IMR-90 (cell line): ENCODE data around the gene HUWE1. TPM values are rescaled to one million over a fixed set of nuclear protein-coding genes. Genes with fewer than 3 reads are reported as not detected.

Source experiments
- ATAC-seq: fragments of 200-7000 bp; cut with Tn5 transposase; 2 replicates; pipeline ENCODE4 v1.9.1; 2020; ENCODE audit warnings: low read depth, mild to moderate bottlenecking, moderate library complexity
- BruUV-seq: library from RNA; stranded (reverse); fragments of 400-500 nt; replicated peaks from 2 replicates; lab custom pipeline; 2021; lab: Mats Ljungman, UMichigan
- CTCF ChIA-PET: fragments of 300-600 bp; formaldehyde crosslinking; extraction: SDS; loops from one replicate; lab custom pipeline; 2021; ENCODE audit warnings: antibody characterized with exemption; lab: Yijun Ruan, JAX
- POLR2A ChIA-PET: fragments of 300-600 bp; sonication (Branson Sonifier 250); formaldehyde crosslinking; loops from one replicate; lab custom pipeline; 2022; ENCODE audit warnings: antibody characterized with exemption; ENCODE audit not compliant: unreplicated experiment; lab: Charles Lee
- DNase-seq: peaks from one replicate; pipeline ENCODE4 v3.0.0; 2013
- H2AFZ ChIP-seq: replicated peaks from 2 replicates; pipeline ENCODE3; 2013; ENCODE audit warnings: low read length, mild to moderate bottlenecking; ENCODE audit not compliant: poor library complexity
- H2AK5ac ChIP-seq: 2 replicates; pipeline ENCODE4 v1.6.1; 2013; ENCODE audit warnings: low read depth, low read length, inconsistent platforms
- H2AK9ac ChIP-seq: replicated peaks from 2 replicates; pipeline ENCODE3; 2013; ENCODE audit warnings: mild to moderate bottlenecking, low read depth, low read length, moderate library complexity; ENCODE audit not compliant: poor library complexity
- H2BK120ac ChIP-seq: 2 replicates; pipeline ENCODE4 v1.6.1; 2013; ENCODE audit warnings: low read depth, low read length, inconsistent platforms
- H2BK15ac ChIP-seq: 3 replicates; pipeline ENCODE4 v1.6.1; 2013; ENCODE audit warnings: low read depth, low read length, inconsistent platforms
- H2BK20ac ChIP-seq: 2 replicates; pipeline ENCODE4 v1.6.1; 2013; ENCODE audit warnings: low read depth, mild to moderate bottlenecking, inconsistent platforms, low read length, moderate library complexity
- H2BK5ac ChIP-seq: 2 replicates; pipeline ENCODE4 v1.6.1; 2013; ENCODE audit warnings: mild to moderate bottlenecking, low read depth, low read length, inconsistent platforms; ENCODE audit not compliant: poor library complexity, severe bottlenecking
- H3K14ac ChIP-seq: replicated peaks from 2 replicates; pipeline ENCODE4 v1.6.1; 2013; ENCODE audit warnings: low read depth, low read length, inconsistent platforms
- H3K18ac ChIP-seq: 2 replicates; pipeline ENCODE4 v1.6.1; 2013; ENCODE audit warnings: low read depth, low read length, control low read depth
- H3K23ac ChIP-seq: 2 replicates; pipeline ENCODE4 v1.6.1; 2013; ENCODE audit warnings: low read depth, low read length, inconsistent platforms
- H3K27ac ChIP-seq: 2 replicates; pipeline ENCODE4 v1.5.1; 2013; ENCODE audit warnings: mild to moderate bottlenecking, control low read depth, low read length; ENCODE audit not compliant: insufficient read depth
- H3K27me3 ChIP-seq: 2 replicates; pipeline ENCODE4 v1.6.1; 2013; ENCODE audit warnings: low read length; ENCODE audit not compliant: control insufficient read depth, insufficient read depth
- H3K36me3 ChIP-seq: 2 replicates; pipeline ENCODE4 v1.6.1; 2013; ENCODE audit warnings: low read length, mixed read lengths; ENCODE audit not compliant: control insufficient read depth, insufficient read depth
- H3K4ac ChIP-seq: 2 replicates; pipeline ENCODE4 v1.6.1; 2013; ENCODE audit warnings: low read depth, low read length, inconsistent platforms
- H3K4me1 ChIP-seq: 2 replicates; pipeline ENCODE4 v1.6.1; 2013; ENCODE audit warnings: low read length, mixed read lengths; ENCODE audit not compliant: control insufficient read depth, insufficient read depth
- H3K4me2 ChIP-seq: 2 replicates; pipeline ENCODE4 v1.6.1; 2013; ENCODE audit warnings: low read depth, mild to moderate bottlenecking, control low read depth, low read length, moderate library complexity
- H3K4me3 ChIP-seq: 2 replicates; pipeline ENCODE4 v1.5.1; 2013; ENCODE audit warnings: low read depth, mild to moderate bottlenecking, control low read depth, low read length, moderate library complexity; ENCODE audit not compliant: insufficient read depth
- H3K56ac ChIP-seq: 2 replicates; pipeline ENCODE4 v1.6.1; 2013; ENCODE audit warnings: low read length, inconsistent platforms; ENCODE audit not compliant: insufficient read depth; ENCODE audit errors: extremely low read depth
- H3K79me1 ChIP-seq, 2 experiments: 2 replicates each; pipeline ENCODE4 v1.6.1; 2013; ENCODE audit warnings: low read length in 2 of 2, inconsistent platforms in 1 of 2, low read depth in 1 of 2
- H3K9ac ChIP-seq: 2 replicates; pipeline ENCODE4 v1.6.1; 2013; ENCODE audit warnings: low read depth, low read length, control low read depth
- H3K9me1 ChIP-seq: 2 replicates; pipeline ENCODE4 v1.6.1; 2013; ENCODE audit warnings: low read length, inconsistent platforms; ENCODE audit not compliant: insufficient read depth
- H3K9me3 ChIP-seq: 2 replicates; pipeline ENCODE4 v1.6.1; 2013; ENCODE audit warnings: low read length; ENCODE audit not compliant: control insufficient read depth, insufficient read depth
- H4K20me1 ChIP-seq: 2 replicates; pipeline ENCODE4 v1.6.1; 2013; ENCODE audit warnings: low read length, inconsistent platforms; ENCODE audit not compliant: insufficient read depth
- H4K5ac ChIP-seq: 2 replicates; pipeline ENCODE4 v1.6.1; 2013; ENCODE audit warnings: mild to moderate bottlenecking, low read depth, low read length, control low read depth
- H4K8ac ChIP-seq, 2 experiments: 2 replicates each; pipeline ENCODE4 v1.6.1; 2013; ENCODE audit warnings: low read depth in 2 of 2, low read length in 2 of 2, control low read depth in 1 of 2, inconsistent platforms in 1 of 2
- H4K91ac ChIP-seq: 2 replicates; pipeline ENCODE4 v1.6.1; 2013; ENCODE audit warnings: low read depth, low read length, inconsistent platforms; ENCODE audit not compliant: insufficient read depth
- FOS ChIP-seq: fragments of 150-350 bp; IDR thresholded peaks from 2 replicates; pipeline ENCODE4 v1.6.1; 2016; ENCODE audit warnings: low read depth, low read length
- MAZ ChIP-seq: IDR thresholded peaks from 2 replicates; pipeline ENCODE4 v1.6.1; 2012; ENCODE audit warnings: low read depth, mild to moderate bottlenecking, low read length, improper control_type of control experiment, moderate library complexity, borderline replicate concordance
- MXI1 ChIP-seq: IDR thresholded peaks from 2 replicates; pipeline ENCODE4 v1.6.1; 2012; ENCODE audit warnings: low read depth, mild to moderate bottlenecking, low read length, moderate library complexity, borderline replicate concordance
- POLR2A ChIP-seq: IDR thresholded peaks from 2 replicates; pipeline ENCODE4 v1.6.1; 2012; ENCODE audit warnings: mild to moderate bottlenecking, low read depth, low read length
- RAD21 ChIP-seq: IDR thresholded peaks from 2 replicates; pipeline ENCODE4 v1.6.1; 2012; ENCODE audit warnings: low read length, improper control_type of control experiment
- SMC3 ChIP-seq: fragments of 150-350 bp; IDR thresholded peaks from 2 replicates; pipeline ENCODE4 v1.6.1; 2016; ENCODE audit warnings: low read depth, mild to moderate bottlenecking, antibody characterized with exemption, low read length, moderate library complexity
- WGBS, 2 experiments: methylation state at CpG; one replicate each; pipeline versions ENCODE4 v1.1.5 to v1.1.7; 2013; ENCODE audit warnings: missing lambda C conversion rate in 2 of 2; ENCODE audit not compliant: insufficient read length in 1 of 2; ENCODE audit errors: extremely low coverage in 2 of 2; 5-methylcytosine and 5-hydroxymethylcytosine counted together
- dilution Hi-C: fragments of 300-500 bp; cut with HindIII; formaldehyde crosslinking; loops from one replicate; pipeline ENCODE4 v1.14.3; 2018; ENCODE audit warnings: low sequenced_read_pairs; ENCODE audit not compliant: unreplicated experiment
- in situ Hi-C: fragments of 300-500 bp; cut with MboI; formaldehyde crosslinking; loops from 3 replicates; pipeline ENCODE4 v1.14.3; 2019; ENCODE audit warnings: low sequenced_read_pairs, inconsistent platforms, mixed read lengths
- intact Hi-C: fragments of 100-400 bp; cut with micrococcal nuclease; formaldehyde crosslinking; loops from 2 replicates; pipeline ENCODE4 v1.10.0; 2022
- polyA plus RNA-seq, 3 experiments: library from polyadenylated mRNA; depleted of rRNA; stranded (reverse); fragments of >200 nt; gene quantifications; 2 replicates each; pipeline ENCODE4 v1.2.3, GENCODE V29; 2012; ENCODE audit warnings: low replicate concordance in 1 of 3
- total RNA-seq: library from RNA; depleted of rRNA; stranded (reverse); fragments of >200 nt; gene quantifications from 2 replicates; pipeline ENCODE4 v1.2.3, GENCODE V29; 2012

The HUWE1 gene
- total and polyA plus RNA-seq, 2 of the 4 experiments (the other 2 are of a cell fraction), result 47.6 to 57.7 TPM

GRCh38 chrX:53606456-53606855 lies 80.1 kb downstream of the HUWE1 start:
- no peak overlapping the region for H2BK5ac ChIP-seq
- no peak overlapping the region for H3K18ac ChIP-seq
- H2AFZ ChIP-seq, result no peak overlapping the region
- no peak overlapping the region for H3K27ac ChIP-seq
- dilution Hi-C loops (no loop called here), in situ Hi-C loops (no loop called here), intact Hi-C loops (no loop called here)
- no peak for ATAC-seq
- H2BK120ac ChIP-seq, result no peak overlapping the region
- no peak overlapping the region for H3K9ac ChIP-seq
- WGBS, 2 experiments, result no CpG with 5 or more reads among the region's 2 CpGs
- no peak overlapping the region for H2BK20ac ChIP-seq
- no peaks in the 10 kb centered on the region for H3K9me3 ChIP-seq
- no peaks in the 10 kb centered on the region for H3K4me1 ChIP-seq
- no peak for TF ChIP-seq POLR2A
- no peak for TF ChIP-seq MAZ
- TF ChIP-seq MXI1, result no peak
- no peak for TF ChIP-seq SMC3
- TF ChIP-seq RAD21, result no peak
- TF ChIP-seq FOS, result no peak
- no peak overlapping the region for H3K23ac ChIP-seq
- BruUV-seq, result no TSS peak
- H3K9me1 ChIP-seq, result no peaks in the 10 kb centered on the region
- no peak overlapping the region for H2AK5ac ChIP-seq
- H4K20me1 ChIP-seq, result peaks cover 3% of the 10 kb centered on the region; the same call in 1 of the 2 replicates
- H3K4ac ChIP-seq, result no peak overlapping the region
- no peak overlapping the region for H4K5ac ChIP-seq
- ChIA-PET POLR2A (no interaction called here), CTCF (no interaction called here)
- H2BK15ac ChIP-seq, result no peak overlapping the region
- H3K36me3 ChIP-seq, result peaks cover 14% of the 10 kb centered on the region
- H3K4me3 ChIP-seq, result no peak overlapping the region
- H3K4me2 ChIP-seq, result no peak overlapping the region
- H3K14ac ChIP-seq, result no peak overlapping the region
- DNase-seq, result no peak
- H4K91ac ChIP-seq, result no peak overlapping the region
- peaks cover 3 to 7% of the 10 kb centered on the region in 2 experiments; a peak in 3 of 4 replicates for H3K79me1 ChIP-seq
- H3K56ac ChIP-seq, result no peak overlapping the region
- no peak overlapping the region for H2AK9ac ChIP-seq
- peaks cover 2% of the 10 kb centered on the region; the same call in 1 of the 2 replicates for H3K27me3 ChIP-seq
- no peak overlapping the region for H4K8ac ChIP-seq
